A673 (cell line): ENCODE measurements around the gene HMGN1.

Experiments
- CTCF ChIP-seq: fragments of 300-800, 200-600 bp; sonication (generic); conservative IDR thresholded peaks from 2 replicates; pipeline ENCODE4 v1.5.1; 2017; ENCODE audit warnings: low read depth, mild to moderate bottlenecking, antibody characterized with exemption, low read length, moderate library complexity, mixed read lengths
- EZH2 ChIP-seq: fragments of 200-600 bp; sonication (generic); IDR thresholded peaks from 2 replicates; pipeline ENCODE4 v1.6.1; 2017; ENCODE audit warnings: borderline replicate concordance, low read depth, mild to moderate bottlenecking, mixed read lengths, antibody characterized with exemption, low read length; ENCODE audit not compliant: poor library complexity, severe bottlenecking

- TF ChIP-seq EZH2 (no peak), CTCF (no peak)
These were observed 52.0 kb downstream of the HMGN1 start for GRCh38 chr21:39296891-39297290.
